ENCODE measurements around the gene LHPP.

GRCh38 chr10:124595143-124595883, 133.7 kb downstream of the LHPP start:
- TF ChIP-seq, protein P1, sequence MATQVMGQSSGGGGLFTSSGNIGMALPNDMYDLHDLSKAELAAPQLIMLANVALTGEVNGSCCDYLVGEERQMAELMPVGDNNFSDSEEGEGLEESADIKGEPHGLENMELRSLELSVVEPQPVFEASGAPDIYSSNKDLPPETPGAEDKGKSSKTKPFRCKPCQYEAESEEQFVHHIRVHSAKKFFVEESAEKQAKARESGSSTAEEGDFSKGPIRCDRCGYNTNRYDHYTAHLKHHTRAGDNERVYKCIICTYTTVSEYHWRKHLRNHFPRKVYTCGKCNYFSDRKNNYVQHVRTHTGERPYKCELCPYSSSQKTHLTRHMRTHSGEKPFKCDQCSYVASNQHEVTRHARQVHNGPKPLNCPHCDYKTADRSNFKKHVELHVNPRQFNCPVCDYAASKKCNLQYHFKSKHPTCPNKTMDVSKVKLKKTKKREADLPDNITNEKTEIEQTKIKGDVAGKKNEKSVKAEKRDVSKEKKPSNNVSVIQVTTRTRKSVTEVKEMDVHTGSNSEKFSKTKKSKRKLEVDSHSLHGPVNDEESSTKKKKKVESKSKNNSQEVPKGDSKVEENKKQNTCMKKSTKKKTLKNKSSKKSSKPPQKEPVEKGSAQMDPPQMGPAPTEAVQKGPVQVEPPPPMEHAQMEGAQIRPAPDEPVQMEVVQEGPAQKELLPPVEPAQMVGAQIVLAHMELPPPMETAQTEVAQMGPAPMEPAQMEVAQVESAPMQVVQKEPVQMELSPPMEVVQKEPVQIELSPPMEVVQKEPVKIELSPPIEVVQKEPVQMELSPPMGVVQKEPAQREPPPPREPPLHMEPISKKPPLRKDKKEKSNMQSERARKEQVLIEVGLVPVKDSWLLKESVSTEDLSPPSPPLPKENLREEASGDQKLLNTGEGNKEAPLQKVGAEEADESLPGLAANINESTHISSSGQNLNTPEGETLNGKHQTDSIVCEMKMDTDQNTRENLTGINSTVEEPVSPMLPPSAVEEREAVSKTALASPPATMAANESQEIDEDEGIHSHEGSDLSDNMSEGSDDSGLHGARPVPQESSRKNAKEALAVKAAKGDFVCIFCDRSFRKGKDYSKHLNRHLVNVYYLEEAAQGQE (IDR thresholded peaks at IDR 0.05), result no peak
- TF ChIP-seq EHMT2 (IDR thresholded peaks at IDR 0.05; ENCODE audit: low read depth), result no peak
- no peak for TF ChIP-seq POLR2A (IDR thresholded peaks at IDR 0.05; ENCODE audit: low read length)
- no peak for TF ChIP-seq RAD21 (conservative IDR thresholded peaks at IDR 0.05 in 1 of 2, IDR thresholded peaks at IDR 0.05 in 1 of 2)
- TF ChIP-seq, protein P2, sequence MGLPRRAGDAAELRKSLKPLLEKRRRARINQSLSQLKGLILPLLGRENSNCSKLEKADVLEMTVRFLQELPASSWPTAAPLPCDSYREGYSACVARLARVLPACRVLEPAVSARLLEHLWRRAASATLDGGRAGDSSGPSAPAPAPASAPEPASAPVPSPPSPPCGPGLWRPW (IDR thresholded peaks at IDR 0.05), result no peak
